CD1c-positive myeloid dendritic cell (primary cell): Measurements from ENCODE around the gene AOX1.
A peak's percentile ranks its signal among the peaks of the same experiment; 100 is the strongest.
"Not testable (repeated sequence)": the region's sequence is repeated elsewhere in the genome, so short reads cannot be mapped to it uniquely, and the experiment has no call there.

Experiments used
- DNase-seq: peaks from one replicate; pipeline ENCODE4 v3.0.0-alpha.2; 2016; ENCODE audit errors: extremely low spot score

The AOX1 gene

DNA sequence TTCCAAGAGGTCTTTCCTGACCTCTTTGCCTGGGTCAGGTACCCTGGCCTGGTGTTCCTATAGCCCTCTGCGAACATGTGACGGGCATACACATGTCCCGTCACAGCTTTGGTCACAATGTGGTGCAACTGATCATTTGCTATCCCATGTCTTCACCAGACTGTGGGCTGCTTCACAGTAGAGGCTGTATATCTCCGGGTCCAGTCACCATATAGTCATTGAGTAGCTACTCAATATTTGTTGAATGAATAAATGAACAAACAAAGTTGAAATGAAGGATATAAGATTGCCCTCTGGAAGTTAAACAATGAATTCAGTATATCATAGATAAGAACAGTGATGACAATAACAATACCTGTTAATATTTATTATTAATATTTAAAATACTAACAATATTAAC is 16.8 kb downstream of the AOX1 start:
- no peak for DNase-seq

GRCh38 chr2:200603972-200604371 is 18.2 kb downstream of the AOX1 start:
- DNase-seq, result no peak

DNA sequence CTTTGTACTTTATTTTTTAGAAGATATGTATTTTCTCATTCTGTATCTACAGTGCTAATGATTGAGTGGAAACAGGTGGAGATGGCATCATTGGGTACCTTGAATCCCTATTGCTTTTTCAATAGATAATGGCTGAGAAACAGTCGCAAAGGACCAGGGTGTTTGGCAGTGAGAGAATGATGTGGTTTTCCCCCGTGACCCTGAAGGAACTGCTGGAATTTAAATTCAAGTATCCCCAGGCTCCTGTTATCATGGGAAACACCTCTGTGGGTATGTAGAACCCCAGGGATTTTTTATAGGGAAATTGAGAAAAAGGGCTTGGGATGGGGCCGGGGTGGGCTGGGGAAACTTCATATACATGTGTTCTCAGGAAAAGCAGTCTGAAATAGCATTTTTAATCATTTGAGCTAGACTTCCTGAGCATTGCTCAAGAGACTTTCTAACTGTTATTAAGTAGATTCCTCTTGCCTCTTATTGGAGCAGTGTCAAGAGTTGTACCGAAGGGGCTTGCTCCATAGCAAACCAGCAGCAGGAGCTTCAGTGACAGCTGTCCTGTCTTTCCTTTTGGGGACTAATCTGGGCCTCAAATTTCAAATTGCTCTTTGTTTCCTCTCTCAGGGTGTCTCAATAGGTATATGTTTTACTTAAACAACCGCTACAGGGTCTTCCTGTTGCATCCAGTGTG is 18.9 kb downstream of the AOX1 start:
- no peak for DNase-seq

DNA sequence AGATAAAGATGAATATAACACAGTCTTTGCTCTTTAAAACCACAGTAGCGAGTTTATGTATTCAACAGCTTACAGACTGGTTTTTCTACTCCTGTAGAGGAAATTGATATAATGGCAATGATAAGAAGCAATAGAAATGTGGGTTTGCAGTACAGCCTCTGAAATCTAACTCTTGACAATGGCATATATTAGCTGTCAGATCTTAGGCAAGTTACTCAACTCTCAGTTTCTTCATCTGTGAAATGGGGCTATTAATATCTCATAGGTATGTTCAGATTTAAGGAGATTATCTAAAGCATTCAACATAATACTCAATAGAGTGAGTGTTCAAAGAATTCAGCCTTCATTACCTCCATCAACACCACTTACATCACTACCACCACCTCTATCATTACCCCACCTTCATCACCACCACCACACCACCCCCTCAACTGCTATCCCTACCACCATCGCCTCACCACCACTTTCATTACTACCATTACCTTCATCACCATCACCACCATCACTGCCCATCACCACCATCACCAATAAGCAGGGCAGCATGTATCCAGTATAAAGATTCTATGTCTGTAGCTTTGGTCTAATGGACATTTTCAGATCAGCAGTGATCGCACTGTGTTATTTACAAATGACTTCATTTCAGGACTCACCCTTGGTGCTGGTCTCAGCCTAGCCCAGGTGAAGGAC is 22.7 kb downstream of the AOX1 start:
- DNase-seq, result no peak

DNA sequence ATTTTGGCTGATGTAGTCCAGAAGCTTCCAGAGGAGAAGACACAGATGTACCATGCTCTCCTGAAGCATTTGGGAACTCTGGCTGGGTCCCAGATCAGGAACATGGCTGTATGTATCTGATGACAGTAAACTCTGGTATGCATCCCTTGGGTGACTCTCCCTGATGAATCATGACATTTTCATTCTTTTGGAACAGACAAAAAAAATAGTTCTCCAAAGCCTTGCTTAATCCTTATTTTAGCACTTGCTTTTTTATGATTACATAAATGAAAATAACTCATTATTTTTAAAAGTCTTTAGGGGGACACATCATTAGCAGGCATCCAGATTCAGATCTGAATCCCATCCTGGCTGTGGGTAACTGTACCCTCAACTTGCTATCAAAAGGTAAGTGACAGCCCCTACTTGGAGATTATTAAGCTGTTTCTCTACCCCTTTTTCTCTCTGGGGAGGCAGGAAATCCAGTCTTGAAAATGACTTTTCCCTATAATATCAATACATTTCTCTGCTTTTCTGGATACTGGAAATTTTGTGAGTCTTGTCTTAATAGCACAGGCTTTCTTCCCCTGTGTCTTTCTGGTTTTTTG is 23.3 kb downstream of the AOX1 start:
- DNase-seq, result no peak

DNA sequence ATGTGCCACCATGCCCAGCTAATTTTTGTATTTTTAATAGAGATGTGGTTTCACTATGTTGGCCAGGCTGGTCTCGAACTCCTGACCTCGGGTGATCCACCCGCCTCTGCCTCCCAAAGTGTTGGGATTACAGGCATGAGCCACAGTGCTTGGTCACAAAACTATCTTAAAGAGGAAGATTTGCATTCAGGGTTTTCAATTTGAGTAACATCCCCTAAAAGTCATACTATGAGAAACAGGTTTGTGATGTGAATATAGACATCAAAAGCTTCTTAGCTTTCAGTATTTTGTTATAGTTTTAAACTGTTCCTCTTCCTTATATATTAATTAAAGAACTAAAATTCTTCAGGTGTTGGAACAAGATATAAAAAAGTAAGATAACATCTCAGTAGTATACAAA is 24.4 kb downstream of the AOX1 start:
- not testable (repeated sequence) for DNase-seq

- DNase-seq, result no peak
Observed at GRCh38 chr2:200613692-200614091, 27.9 kb downstream of the AOX1 start.

- no peak for DNase-seq
Observed at GRCh38 chr2:200614249-200614648, 28.4 kb downstream of the AOX1 start.

- peak; percentile 20 for DNase-seq
Observed at GRCh38 chr2:200615247-200615646, 29.4 kb downstream of the AOX1 start.

DNA sequence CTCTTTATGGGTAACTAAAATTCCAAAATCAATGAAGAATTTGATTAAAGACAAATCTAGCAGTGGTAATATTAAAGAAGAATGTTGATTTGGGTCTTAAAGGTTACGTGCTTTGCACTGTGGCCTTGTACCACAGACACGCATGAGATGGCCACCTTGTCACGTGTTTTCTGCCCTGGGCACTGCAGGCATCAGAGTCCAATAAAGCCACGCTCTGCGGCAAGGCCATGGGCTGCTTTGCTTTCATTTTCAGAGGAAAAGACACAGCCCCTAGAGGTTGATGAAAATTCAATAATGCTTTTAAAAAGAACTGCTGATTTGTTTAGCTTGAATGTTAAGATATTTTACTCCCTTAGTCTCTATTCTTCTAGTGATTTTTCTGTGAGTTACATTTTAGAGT is 30.4 kb downstream of the AOX1 start:
- peak; percentile 8 for DNase-seq

GRCh38 chr2:200616656-200617055 is 30.8 kb downstream of the AOX1 start:
- DNase-seq, result no peak

DNA sequence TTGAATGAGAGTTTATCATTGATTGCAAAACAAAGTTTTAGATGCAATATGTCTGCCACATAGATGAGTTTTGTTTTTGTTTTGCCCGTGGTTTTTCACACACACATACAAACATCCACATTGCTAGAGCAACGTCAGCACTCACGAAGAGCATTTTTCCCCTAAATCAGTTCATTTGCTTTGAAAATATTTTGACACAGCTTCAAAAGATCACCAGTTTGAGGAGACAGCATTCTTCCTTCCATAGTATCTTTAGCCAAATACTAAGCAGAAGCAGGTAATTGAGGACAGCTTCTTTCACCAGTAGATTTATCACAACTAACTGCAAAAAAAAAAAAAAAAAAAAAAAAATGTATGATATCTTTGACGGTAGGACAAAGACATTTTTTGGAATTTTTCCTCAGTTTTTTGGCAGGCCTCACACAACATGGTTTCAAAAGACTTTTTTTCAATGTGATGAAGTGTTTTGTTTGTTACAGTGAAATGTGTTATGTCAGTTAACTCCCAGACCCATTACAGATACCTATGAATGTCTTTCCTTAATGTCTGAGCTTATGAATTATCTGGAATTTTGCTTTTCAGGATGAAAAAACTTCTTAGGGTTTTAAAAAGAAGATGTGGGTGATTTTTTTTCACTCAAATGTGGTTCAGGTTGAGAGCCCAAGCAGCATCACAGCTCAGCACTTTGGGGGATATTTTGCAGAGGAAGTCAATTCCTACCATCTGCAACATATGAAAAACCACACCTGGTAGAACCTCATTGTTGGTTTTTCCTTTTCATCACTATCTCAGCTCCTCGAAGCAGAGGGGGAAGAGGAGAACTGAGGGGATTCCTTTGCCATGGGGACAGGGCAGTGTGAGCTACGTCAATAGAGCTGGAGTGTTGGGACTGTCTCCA is 31.6 kb downstream of the AOX1 start:
- DNase-seq, result no peak

GRCh38 chr2:200618054-200618419 is 32.2 kb downstream of the AOX1 start:
- no peak for DNase-seq

DNA sequence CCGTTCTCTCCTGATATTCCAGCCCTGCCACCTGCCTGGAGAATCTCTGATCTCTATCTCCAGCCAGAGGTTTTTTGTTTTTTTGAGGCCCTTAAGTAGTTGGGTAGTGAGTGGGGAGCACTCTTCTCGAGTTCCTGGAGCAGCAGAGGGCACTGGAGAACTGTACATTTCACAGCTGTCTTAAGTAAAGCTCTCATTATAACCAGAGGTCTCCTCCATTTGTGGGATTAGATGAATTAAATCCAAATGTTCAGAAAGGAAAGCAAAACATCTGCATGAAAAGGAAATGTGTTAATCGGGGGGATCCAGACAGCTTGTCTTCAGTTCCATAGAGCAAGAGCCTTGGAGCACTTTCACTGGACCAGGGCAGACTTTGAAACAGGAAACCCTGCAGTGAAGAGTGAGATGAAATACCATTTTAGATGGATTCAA is 32.8 kb downstream of the AOX1 start:
- peak; percentile 28 for DNase-seq

- no peak for DNase-seq
Observed at GRCh38 chr2:200619279-200619678, 33.5 kb downstream of the AOX1 start.

- peak; percentile 16 for DNase-seq
Observed at GRCh38 chr2:200620606-200621390, 35.0 kb downstream of the AOX1 start.

- no peak for DNase-seq
Observed at GRCh38 chr2:200622106-200622505, 36.3 kb downstream of the AOX1 start.

GRCh38 chr2:200624026-200624425 is 38.2 kb downstream of the AOX1 start:
- peak; percentile 10 for DNase-seq

- no peak for DNase-seq
Observed at GRCh38 chr2:200624658-200625057, 38.8 kb downstream of the AOX1 start.

DNA sequence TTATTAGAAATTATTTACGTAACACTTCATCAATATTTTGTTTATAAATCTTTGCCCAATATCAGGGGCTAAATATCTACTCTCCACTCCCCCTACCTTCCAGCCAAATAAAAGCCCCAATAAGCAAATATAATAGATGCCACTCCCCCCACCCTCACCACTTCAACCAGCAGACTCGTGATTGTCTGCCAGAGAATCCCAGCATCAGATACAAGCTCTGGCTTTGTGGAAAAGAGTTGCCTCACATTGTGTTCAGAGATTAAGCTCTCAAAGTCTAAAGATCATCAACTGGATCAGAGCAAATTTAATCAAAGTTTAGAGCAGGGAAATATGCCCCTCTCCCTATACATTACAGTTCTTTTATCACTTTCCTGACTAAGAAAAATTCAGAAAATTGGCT is 39.5 kb downstream of the AOX1 start:
- no peak for DNase-seq

DNA sequence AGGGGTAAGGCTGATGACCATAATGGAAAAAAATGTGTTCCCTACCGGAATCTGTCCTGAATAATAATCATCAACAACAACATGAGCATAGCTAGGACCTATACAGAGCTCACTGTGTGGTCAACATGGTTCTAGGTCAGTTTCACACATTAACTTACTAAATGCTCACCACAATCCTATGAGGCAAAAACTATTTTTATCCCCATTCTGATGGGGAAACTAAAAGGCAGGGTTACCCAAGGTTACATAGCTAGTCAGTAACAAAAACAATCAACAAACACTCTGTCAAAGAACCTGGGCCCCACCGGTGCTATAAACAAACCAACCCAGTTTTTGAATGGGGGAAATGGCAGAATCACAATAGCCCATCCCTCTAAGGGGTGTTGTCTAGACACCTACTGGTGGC is 40.1 kb downstream of the AOX1 start:
- no peak for DNase-seq
